HuH-7 (cell line): ENCODE results near the gene SYNGR3.
"Not testable (repeated sequence)": the region's sequence is repeated elsewhere in the genome, so short reads cannot be mapped to it uniquely, and the experiment has no call there.

Experiments used
- DNase-seq: peaks from one replicate; pipeline ENCODE4 v3.0.0; 2011; ENCODE audit warnings: low spot score

The SYNGR3 gene

GRCh38 chr16:1989209-1990100 is at the start of gene SYNGR3:
TSS of gene SYNGR3 (plus strand) at chr16:1989970. CDS start at chr16:1990103, 133 bp downstream.
- DNase-seq = no peak

- no peak for DNase-seq
Observed at GRCh38 chr16:1940273-1941161, 49.3 kb upstream of the SYNGR3 start.

- peak; percentile 72 for DNase-seq
Observed at GRCh38 chr16:1941162-1942046, 48.4 kb upstream of the SYNGR3 start.

- no peak for DNase-seq
Observed at GRCh38 chr16:1942047-1942809, 47.5 kb upstream of the SYNGR3 start.

GRCh38 chr16:1942810-1943726 is 46.7 kb upstream of the SYNGR3 start, which contains the start of gene MSRB1:
TSS of gene MSRB1 (minus strand) at chr16:1943199. CDS start at chr16:1943156, 43 bp downstream.
- peak; percentile 98 for DNase-seq

GRCh38 chr16:1944612-1945199 is 45.1 kb upstream of the SYNGR3 start:
- no peak for DNase-seq

GRCh38 chr16:1945559-1946391 is 44.0 kb upstream of the SYNGR3 start:
- DNase-seq = no peak

- DNase-seq = no peak
Observed at GRCh38 chr16:1946495-1947368, 43.0 kb upstream of the SYNGR3 start.

- no peak for DNase-seq
Observed at GRCh38 chr16:1947369-1947670, 42.5 kb upstream of the SYNGR3 start.

GRCh38 chr16:1949507-1949906 is 40.3 kb upstream of the SYNGR3 start:
- DNase-seq = no peak

- no peak for DNase-seq
Observed at GRCh38 chr16:1950047-1950446, 39.7 kb upstream of the SYNGR3 start.

- no peak for DNase-seq
Observed at GRCh38 chr16:1950559-1950958, 39.2 kb upstream of the SYNGR3 start.

- DNase-seq = no peak
Observed at GRCh38 chr16:1953734-1954133, 36.0 kb upstream of the SYNGR3 start.

- DNase-seq = not testable (repeated sequence)
Observed at GRCh38 chr16:1957434-1958142, 32.2 kb upstream of the SYNGR3 start.

GRCh38 chr16:1958143-1958491 is 31.7 kb upstream of the SYNGR3 start:
- not testable (repeated sequence) for DNase-seq

- no peak for DNase-seq
Observed at GRCh38 chr16:1958715-1959268, 31.0 kb upstream of the SYNGR3 start.
